ENCODE data around the gene HUNK. TPM values are rescaled to one million over a fixed set of nuclear protein-coding genes. Genes with fewer than 3 reads are reported as not detected.
"Not testable (repeated sequence)": the region's sequence is repeated elsewhere in the genome, so short reads cannot be mapped to it uniquely, and the experiment has no call there.

Gene HUNK
- polyA plus RNA-seq, 3 donors: 0.42 to 1.3 (median 1.3) TPM

- 68 to 87% (median 77%) methylated on average over 5 of the region's 5 CpGs for WGBS, 3 donors
- H3K27ac ChIP-seq (ENCODE audit: low read depth, low read length): no peak overlapping the region
Observed at GRCh38 chr21:32007456-32007855, 134.6 kb downstream of the HUNK start.

DNA sequence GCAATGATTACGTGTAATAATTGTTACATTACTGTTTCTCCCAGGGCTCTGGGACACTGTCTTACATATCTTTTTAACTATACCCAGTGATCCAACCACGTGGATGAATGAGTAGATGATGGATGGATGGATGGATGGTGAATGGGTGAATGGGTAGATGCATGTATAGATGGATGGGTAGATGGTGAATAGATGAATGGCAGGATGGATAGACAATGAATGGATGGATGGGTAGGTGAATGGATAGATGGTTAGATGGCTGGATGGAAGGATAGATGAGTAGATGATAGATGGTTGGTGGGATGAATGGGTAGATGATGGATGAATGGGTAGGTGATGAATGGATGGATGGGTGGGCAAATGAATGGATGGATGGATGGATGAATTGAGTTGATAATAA is 135.9 kb downstream of the HUNK start:
- 72 to 82% (median 80%) methylated on average over 2 of the region's 2 CpGs for WGBS, 3 donors
- H3K27ac ChIP-seq (ENCODE audit: low read depth, low read length): no peak overlapping the region

- WGBS, 3 donors: 45 to 82% (median 79%) methylated on average over 3 of the region's 3 CpGs
Observed at GRCh38 chr21:32009263-32009662, 136.4 kb downstream of the HUNK start.

GRCh38 chr21:32015461-32016139 is 142.8 kb downstream of the HUNK start:
- H3K27ac ChIP-seq (ENCODE audit: low read depth, low read length): no peak overlapping the region
- 47 to 78% (median 61%) methylated on average over 7 of the region's 7 CpGs for WGBS, 3 donors

More at GRCh38 chr21:32009263-32009662, 136.4 kb downstream of the HUNK start:
- H3K27ac ChIP-seq (ENCODE audit: low read depth, low read length): no peak overlapping the region

DNA sequence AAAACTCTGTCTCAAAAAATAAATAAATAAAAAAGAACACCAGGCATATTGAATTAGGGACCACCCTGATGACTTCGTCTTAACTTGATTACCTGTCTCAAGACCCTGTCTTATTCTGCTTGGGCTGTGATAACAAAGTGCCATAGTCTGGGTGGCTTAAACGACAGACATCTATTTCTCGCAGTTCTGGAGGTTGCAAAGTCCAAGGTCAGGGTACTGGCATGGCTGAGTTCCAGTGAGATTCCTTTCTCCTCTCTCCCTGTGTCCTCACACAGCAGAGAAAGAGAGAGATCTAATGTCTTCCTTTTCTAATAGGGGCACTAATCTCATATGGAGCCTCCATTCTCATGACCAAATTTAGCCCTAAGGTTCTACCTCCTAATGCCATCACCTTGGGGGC is 145.6 kb downstream of the HUNK start:
- no peak overlapping the region for H3K27ac ChIP-seq (ENCODE audit: low read depth, low read length)
- WGBS, 3 donors: 58 to 91% (median 89%) methylated on average over 3 of the region's 3 CpGs

- 71 to 87% (median 83%) methylated on average over 5 of the region's 5 CpGs for WGBS, 3 donors
Observed at GRCh38 chr21:32020564-32020963, 147.7 kb downstream of the HUNK start.

DNA sequence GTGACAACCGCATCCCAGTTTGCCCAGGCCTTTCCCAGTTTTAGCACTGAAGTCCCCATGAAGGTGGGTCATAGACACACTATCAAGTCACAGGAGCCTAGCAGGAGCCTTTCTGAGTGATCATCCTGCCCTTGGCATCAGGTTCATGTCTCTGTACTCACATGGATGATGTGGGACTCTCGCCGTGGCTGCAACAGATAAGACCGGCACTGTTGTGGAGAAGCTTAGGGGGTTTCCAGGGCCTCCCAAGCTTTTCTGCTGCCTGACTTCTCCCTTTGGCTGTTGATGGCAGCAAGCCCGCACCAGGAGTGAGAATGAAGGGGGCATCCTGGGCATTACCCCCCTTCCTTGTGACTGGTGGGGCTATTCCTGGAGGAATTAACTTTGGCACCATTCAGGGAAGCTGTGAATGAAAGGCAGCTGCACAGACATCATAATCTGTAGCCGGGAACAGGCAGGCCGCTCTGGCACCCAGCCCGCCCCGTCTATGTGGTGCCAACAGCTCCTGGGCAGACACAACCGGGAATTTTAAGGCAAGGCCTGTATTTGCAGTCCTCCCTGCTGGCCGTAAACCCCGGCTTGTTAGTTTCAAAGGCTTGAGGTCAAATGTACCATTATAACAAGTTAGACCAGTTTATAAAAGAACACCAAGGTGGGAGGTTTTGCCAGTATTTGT is 148.6 kb downstream of the HUNK start:
- 38 to 74% (median 71%) methylated on average over 12 of the region's 12 CpGs for WGBS, 3 donors
- no peak overlapping the region for H3K27ac ChIP-seq (ENCODE audit: low read depth, low read length)

More at GRCh38 chr21:32020564-32020963, 147.7 kb downstream of the HUNK start:
- no peak overlapping the region for H3K27ac ChIP-seq (ENCODE audit: low read depth, low read length)

DNA sequence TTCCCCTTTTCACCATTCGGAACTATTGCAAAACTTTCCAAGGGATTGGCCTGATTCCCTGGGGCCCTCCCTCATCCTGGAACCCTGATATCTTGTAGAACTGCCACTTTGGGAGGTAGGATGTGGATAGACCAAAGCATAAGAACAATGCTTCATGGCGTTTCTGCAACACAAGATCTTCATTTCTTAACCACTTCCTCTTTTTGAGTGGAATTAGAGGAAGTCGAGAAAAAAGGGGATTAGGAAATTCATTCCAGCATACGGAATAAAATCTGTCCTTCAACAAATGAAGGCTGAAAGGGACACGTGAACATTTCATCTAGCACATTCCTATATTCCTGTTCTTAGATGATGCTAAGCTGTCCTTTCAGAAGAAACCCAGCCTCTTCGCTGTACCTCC is 149.3 kb downstream of the HUNK start:
- no peak overlapping the region for H3K27ac ChIP-seq (ENCODE audit: low read depth, low read length)
- WGBS, 3 donors: 45 to 69% (median 46%) methylated on average over 6 of the region's 6 CpGs

- WGBS, 3 donors: 71 to 75% (median 74%) methylated on average over 7 of the region's 7 CpGs
- no peak overlapping the region for H3K27ac ChIP-seq (ENCODE audit: low read depth, low read length)
Observed at GRCh38 chr21:32030146-32030652, 157.4 kb downstream of the HUNK start.

- no peak overlapping the region for H3K27ac ChIP-seq (ENCODE audit: low read depth, low read length)
- WGBS, 3 donors: 85 to 88% (median 86%) methylated on average over 5 of the region's 5 CpGs
Observed at GRCh38 chr21:32034850-32035249, 162.0 kb downstream of the HUNK start.

DNA sequence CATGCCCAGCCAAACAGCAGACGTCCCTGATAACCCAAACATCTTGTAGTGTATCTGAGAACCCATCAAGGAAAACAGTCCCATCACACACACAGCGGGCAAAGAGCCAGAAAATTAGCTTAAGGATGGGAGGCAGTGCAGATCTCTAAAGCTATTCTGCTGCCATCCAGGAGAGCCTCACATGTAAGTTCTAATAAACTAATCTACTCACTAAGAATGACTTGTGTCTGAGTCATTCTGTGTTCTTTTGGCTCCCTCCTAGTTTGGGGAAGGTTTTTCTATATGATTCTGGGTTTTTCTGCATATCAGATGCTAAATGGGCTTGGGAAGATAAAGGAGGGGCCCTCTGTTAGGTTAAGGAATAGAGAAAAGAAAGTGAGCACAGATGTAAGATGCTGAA is 162.8 kb downstream of the HUNK start:
- no peak overlapping the region for H3K27ac ChIP-seq (ENCODE audit: low read depth, low read length)
- 82 to 85% (median 84%) methylated on average over 2 of the region's 2 CpGs for WGBS, 3 donors

DNA sequence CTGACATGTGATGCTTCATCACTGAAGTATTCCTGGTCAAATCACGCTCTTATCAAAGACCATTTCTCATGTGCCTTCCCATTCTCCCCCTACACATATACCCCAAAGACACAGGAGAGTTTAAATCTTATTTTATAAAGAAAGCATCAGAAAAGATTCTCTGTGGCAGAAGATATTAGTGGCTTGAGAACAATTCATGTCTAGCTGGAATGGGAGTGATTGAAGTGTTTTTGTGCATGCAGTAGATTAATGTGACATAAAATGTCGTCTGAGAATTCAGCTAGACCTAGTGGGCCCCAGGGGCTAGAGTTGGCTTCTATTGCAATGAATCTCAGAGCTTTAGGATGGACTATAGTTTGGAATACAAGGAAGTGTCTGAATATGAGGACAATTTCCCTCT is 163.9 kb downstream of the HUNK start:
- no peak overlapping the region for H3K27ac ChIP-seq (ENCODE audit: low read depth, low read length)
- WGBS, 3 donors: 73 to 79% (median 73%) methylated on average over 2 of the region's 2 CpGs

GRCh38 chr21:32038751-32039150 is 165.9 kb downstream of the HUNK start:
- WGBS, 3 donors: 84 to 93% (median 84%) methylated on average over 4 of the region's 4 CpGs
- H3K27ac ChIP-seq (ENCODE audit: low read depth, low read length): not testable (repeated sequence)

GRCh38 chr21:32043458-32043857 is 170.6 kb downstream of the HUNK start:
- no peak overlapping the region for H3K27ac ChIP-seq (ENCODE audit: low read depth, low read length)
- 88 to 95% (median 89%) methylated on average over 10 of the region's 10 CpGs for WGBS, 3 donors

DNA sequence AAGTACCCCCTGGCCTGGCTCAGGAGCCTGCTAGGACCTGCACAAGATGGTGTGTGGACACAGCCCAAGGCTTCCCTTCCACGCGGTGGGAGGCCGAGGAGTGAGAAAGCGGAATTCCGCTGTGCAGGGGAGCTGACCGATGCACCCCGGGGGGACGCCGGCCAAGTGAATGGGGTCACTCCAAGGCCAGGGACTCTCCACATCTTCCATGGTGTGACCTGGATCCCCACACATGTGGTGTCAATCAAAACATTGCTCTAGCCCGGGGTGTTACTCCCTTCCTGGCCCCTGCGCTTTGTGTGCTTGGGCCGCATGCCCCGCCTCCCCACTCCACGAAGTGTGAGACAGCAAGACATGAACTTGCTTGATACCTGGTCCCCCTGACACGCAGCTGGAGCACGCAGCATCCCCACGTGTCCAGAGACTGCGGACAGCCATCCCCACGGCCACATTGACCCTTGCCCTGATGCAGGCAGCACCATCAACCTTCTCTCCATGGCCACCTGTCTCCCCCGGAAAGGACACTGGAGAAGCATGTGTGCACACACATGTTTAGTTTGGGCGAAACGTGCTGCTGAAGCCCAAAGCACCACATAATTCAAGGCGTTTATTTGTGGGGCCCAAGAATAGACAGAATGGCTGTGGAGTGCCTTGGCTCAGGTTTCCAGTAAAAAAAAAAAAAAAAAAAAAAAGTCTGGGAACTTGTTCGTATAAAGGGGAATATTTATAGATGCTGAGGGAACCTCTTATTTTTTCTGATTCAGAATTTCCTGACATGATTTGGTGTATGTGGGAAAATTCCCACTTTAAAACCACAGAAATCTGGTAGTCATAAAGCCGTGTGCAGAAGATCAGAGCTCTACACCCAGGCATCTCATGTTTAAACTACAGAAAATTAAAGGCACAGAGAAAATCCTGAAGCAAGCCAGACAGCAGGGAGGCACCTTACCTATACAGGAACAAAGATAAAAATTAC is 171.7 kb downstream of the HUNK start:
- 76 to 85% (median 83%) methylated on average over 25 of the region's 25 CpGs for WGBS, 3 donors
- no peak overlapping the region for H3K27ac ChIP-seq (ENCODE audit: low read depth, low read length)

DNA sequence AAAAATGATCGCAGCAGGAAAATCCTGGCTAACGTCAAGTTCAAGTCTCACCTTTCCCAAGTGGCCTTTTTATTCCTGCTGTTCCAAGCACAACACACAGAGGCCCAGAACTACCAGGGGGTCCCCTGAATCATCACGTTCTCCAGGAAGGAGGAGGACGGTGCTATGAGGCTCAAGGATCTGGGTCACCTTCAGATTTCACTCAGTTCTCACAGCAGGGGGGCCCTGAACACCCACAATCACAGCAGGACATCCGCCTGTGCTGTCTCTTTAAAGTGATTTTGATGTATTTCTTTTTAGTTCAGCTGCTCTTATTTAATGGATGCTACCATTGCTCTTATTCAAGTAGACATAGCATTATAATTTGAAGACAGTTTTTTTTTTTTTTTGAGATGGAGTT is 173.4 kb downstream of the HUNK start:
- H3K27ac ChIP-seq (ENCODE audit: low read depth, low read length): no peak overlapping the region
- WGBS, 3 donors: 72 to 82% (median 76%) methylated on average over 5 of the region's 5 CpGs

- 48 to 66% (median 50%) methylated on average over 4 of the region's 4 CpGs for WGBS, 3 donors
- no peak overlapping the region for H3K27ac ChIP-seq (ENCODE audit: low read depth, low read length)
Observed at GRCh38 chr21:32048353-32048752, 175.5 kb downstream of the HUNK start.
